ENCODE measurements around the gene PVALEF.

PVALEF gene

GRCh38 chr17:81119223-81120148 is 45.8 kb upstream of the PVALEF start:
- in situ Hi-C loops (cut with MboI; ENCODE audit: low pct_unique_long_range_greater_than_20kb, low sequenced_read_pairs, unreplicated experiment) = no loop called here
- peak; percentile 87 for DNase-seq (ENCODE audit: low spot score)
- no peak for TF ChIP-seq CTCF (IDR thresholded peaks at IDR 0.05; ENCODE audit: extremely low read depth, insufficient read depth, missing control alignments)

GRCh38 chr17:81120149-81120484 is 45.2 kb upstream of the PVALEF start:
- no peak for DNase-seq (ENCODE audit: low spot score)
- in situ Hi-C loops (cut with MboI; ENCODE audit: low pct_unique_long_range_greater_than_20kb, low sequenced_read_pairs, unreplicated experiment) = no loop called here

GRCh38 chr17:81120695-81121621 is 44.3 kb upstream of the PVALEF start:
- no peak for DNase-seq (ENCODE audit: low spot score)
- in situ Hi-C loops (cut with MboI; ENCODE audit: low pct_unique_long_range_greater_than_20kb, low sequenced_read_pairs, unreplicated experiment) = no loop called here
- TF ChIP-seq CTCF (IDR thresholded peaks at IDR 0.05; ENCODE audit: extremely low read depth, insufficient read depth, missing control alignments) = no peak

More at GRCh38 chr17:81120149-81120484, 45.2 kb upstream of the PVALEF start:
- no peak for TF ChIP-seq CTCF (IDR thresholded peaks at IDR 0.05; ENCODE audit: extremely low read depth, insufficient read depth, missing control alignments)

- no peak for TF ChIP-seq CTCF (IDR thresholded peaks at IDR 0.05; ENCODE audit: extremely low read depth, insufficient read depth, missing control alignments)
- no peak for DNase-seq (ENCODE audit: low spot score)
- in situ Hi-C loops (cut with MboI; ENCODE audit: low pct_unique_long_range_greater_than_20kb, low sequenced_read_pairs, unreplicated experiment) = no loop called here
These were observed 43.2 kb upstream of the PVALEF start for GRCh38 chr17:81121841-81122733.

- in situ Hi-C loops (cut with MboI; ENCODE audit: low pct_unique_long_range_greater_than_20kb, low sequenced_read_pairs, unreplicated experiment) = no loop called here
- no peak for TF ChIP-seq CTCF (IDR thresholded peaks at IDR 0.05; ENCODE audit: extremely low read depth, insufficient read depth, missing control alignments)
- DNase-seq (ENCODE audit: low spot score) = no peak
These were observed 42.0 kb upstream of the PVALEF start for GRCh38 chr17:81123052-81124048.
